ENCODE results near the gene EXOC7. TPM values are rescaled to one million over a fixed set of nuclear protein-coding genes. Genes with fewer than 3 reads are reported as not detected.

Gene EXOC7, protein sequence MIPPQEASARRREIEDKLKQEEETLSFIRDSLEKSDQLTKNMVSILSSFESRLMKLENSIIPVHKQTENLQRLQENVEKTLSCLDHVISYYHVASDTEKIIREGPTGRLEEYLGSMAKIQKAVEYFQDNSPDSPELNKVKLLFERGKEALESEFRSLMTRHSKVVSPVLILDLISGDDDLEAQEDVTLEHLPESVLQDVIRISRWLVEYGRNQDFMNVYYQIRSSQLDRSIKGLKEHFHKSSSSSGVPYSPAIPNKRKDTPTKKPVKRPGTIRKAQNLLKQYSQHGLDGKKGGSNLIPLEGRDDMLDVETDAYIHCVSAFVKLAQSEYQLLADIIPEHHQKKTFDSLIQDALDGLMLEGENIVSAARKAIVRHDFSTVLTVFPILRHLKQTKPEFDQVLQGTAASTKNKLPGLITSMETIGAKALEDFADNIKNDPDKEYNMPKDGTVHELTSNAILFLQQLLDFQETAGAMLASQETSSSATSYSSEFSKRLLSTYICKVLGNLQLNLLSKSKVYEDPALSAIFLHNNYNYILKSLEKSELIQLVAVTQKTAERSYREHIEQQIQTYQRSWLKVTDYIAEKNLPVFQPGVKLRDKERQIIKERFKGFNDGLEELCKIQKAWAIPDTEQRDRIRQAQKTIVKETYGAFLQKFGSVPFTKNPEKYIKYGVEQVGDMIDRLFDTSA
- total RNA-seq (100 to 1,000 TPM in 2 of 5 donors, 10 to 100 TPM in 3; 65.7 to 280 (median 80.3) TPM), polyA plus RNA-seq (10 to 100 TPM; 31.8 to 47.2 (median 33.2) TPM)
- long read RNA-seq, donor 1, full-length matches to known transcripts = 10 of 18 reads
- long read RNA-seq, donor 1, partial matches to known transcripts = 8 of 18 reads
- long read RNA-seq, donor 1, other reads (novel, unspliced or antisense) = 0 of 18 reads
- long read RNA-seq, donor 2, full-length matches to known transcripts = 24 of 24 reads
- long read RNA-seq, donor 2, partial matches to known transcripts = 0 of 24 reads
- long read RNA-seq, donor 2, other reads (novel, unspliced or antisense) = 0 of 24 reads
- long read RNA-seq, donor 3, full-length matches to known transcripts = 12 of 12 reads
- long read RNA-seq, donor 3, partial matches to known transcripts = 0 of 12 reads
- long read RNA-seq, donor 3, other reads (novel, unspliced or antisense) = 0 of 12 reads
- long read RNA-seq, donor 4, full-length matches to known transcripts = 1 of 1 reads
- long read RNA-seq, donor 4, partial matches to known transcripts = 0 of 1 reads
- long read RNA-seq, donor 4, other reads (novel, unspliced or antisense) = 0 of 1 reads
- long read RNA-seq, donor 5, full-length matches to known transcripts = 27 of 27 reads
- long read RNA-seq, donor 5, partial matches to known transcripts = 0 of 27 reads
- long read RNA-seq, donor 5, other reads (novel, unspliced or antisense) = 0 of 27 reads
- long read RNA-seq, donor 6, full-length matches to known transcripts = 38 of 56 reads
- long read RNA-seq, donor 6, partial matches to known transcripts = 18 of 56 reads
- long read RNA-seq, donor 6, other reads (novel, unspliced or antisense) = 0 of 56 reads
- long read RNA-seq, donor 7, full-length matches to known transcripts = 21 of 21 reads
- long read RNA-seq, donor 7, partial matches to known transcripts = 0 of 21 reads
- long read RNA-seq, donor 7, other reads (novel, unspliced or antisense) = 0 of 21 reads
- long read RNA-seq, donor 8, full-length matches to known transcripts = 24 of 29 reads
- long read RNA-seq, donor 8, partial matches to known transcripts = 5 of 29 reads
- long read RNA-seq, donor 8, other reads (novel, unspliced or antisense) = 0 of 29 reads
- long read RNA-seq, donor 9, full-length matches to known transcripts = 16 of 16 reads
- long read RNA-seq, donor 9, partial matches to known transcripts = 0 of 16 reads
- long read RNA-seq, donor 9, other reads (novel, unspliced or antisense) = 0 of 16 reads
- long read RNA-seq, donor 10, full-length matches to known transcripts = 7 of 7 reads
- long read RNA-seq, donor 10, partial matches to known transcripts = 0 of 7 reads
- long read RNA-seq, donor 10, other reads (novel, unspliced or antisense) = 0 of 7 reads

DNA sequence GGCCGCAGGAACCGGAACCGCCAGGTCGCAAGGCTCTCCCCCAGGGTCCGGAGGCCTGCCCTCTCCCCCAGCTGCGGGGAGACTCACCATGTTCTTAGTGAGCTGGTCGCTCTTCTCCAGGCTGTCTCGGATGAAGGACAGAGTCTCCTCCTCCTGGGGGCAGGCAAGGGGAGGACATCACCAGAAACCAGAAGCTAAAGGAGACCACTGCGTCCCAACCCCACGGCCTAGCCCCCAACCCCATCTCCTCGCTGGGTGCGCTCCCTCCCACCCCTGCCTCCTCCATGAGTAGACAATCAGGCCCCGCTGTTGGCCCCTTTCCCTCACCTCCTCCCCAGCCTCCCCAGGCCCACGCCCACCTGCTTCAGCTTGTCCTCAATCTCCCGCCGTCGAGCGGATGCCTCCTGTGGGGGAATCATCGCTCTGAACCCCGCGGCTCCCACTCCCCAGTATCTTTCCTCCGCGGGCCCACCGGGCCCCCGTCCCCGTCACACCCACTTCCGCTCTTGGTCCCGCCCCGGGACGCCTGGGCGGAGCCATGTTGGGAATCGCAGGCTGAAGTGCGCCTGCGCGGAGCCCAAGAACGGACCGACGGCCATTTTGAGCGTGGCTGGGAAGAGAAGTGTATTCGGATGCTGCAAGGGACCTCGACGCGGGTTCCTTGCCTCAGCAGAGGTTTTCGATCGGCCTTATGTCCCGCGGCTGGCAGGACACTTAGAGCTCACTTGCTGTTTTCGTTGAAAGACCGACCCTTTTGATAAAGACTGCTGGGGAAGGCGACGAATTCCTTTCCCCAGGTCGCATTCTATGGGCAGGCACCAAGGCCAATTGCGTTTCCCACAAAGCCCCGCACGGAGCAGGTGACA is at the start of gene EXOC7:
EXOC7 (minus strand) TSS at position 514 of the 866 bp plus-strand sequence; CDS start at position 419, 95 bp downstream.
- Histone ChIP-seq H3K4me1 (peaks cover 16 to 48% (median 36%) of the 10 kb centered on the region in 4 donors), H3K36me3 (peaks cover 26 to 35% (median 33%) of the 10 kb centered on the region in 4 donors), H3K27me3 (no peaks in the 10 kb centered on the region), H3K27ac (peak within 1 kb of the TSS; percentile 69 to 86 (median 82)), H3K9me3 (no peaks in the 10 kb centered on the region), H3K4me3 (peak within 1 kb of the TSS; percentile 91 to 94 (median 91))
- peak; percentile 79 to 92 (median 86) for TF ChIP-seq POLR2AphosphoS5 (IDR thresholded peaks at IDR 0.05)
- TF ChIP-seq, protein P1, sequence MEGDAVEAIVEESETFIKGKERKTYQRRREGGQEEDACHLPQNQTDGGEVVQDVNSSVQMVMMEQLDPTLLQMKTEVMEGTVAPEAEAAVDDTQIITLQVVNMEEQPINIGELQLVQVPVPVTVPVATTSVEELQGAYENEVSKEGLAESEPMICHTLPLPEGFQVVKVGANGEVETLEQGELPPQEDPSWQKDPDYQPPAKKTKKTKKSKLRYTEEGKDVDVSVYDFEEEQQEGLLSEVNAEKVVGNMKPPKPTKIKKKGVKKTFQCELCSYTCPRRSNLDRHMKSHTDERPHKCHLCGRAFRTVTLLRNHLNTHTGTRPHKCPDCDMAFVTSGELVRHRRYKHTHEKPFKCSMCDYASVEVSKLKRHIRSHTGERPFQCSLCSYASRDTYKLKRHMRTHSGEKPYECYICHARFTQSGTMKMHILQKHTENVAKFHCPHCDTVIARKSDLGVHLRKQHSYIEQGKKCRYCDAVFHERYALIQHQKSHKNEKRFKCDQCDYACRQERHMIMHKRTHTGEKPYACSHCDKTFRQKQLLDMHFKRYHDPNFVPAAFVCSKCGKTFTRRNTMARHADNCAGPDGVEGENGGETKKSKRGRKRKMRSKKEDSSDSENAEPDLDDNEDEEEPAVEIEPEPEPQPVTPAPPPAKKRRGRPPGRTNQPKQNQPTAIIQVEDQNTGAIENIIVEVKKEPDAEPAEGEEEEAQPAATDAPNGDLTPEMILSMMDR (IDR thresholded peaks at IDR 0.05) = no peak
- DNase-seq = peak; percentile 94 to 98
- WGBS, 5 donors = 3 to 9% (median 4%) methylated on average over 31 to 55 of the region's 55 CpGs
- intact Hi-C loops (cut with DNase I; ENCODE audit: low total_unique reads) = no loop called here

DNA sequence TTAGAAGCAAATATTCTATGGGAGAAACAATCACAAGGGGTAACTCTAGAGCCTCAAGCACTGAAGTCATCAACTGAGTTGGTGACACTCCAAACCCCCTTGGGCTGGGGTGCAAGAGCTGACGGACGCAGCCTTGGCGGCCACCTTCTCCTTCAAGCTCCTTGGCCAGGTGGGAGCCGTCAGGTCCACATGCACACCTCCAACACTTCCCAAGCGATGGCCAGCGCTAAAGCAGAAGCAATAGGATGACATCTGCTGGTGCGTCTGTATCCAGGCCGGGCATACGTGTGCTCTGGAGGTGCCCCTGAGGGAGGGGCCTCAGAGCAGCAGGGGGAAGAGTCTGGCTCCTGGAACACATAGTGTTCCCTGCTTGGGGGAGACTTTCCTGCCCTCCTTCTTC is 49.6 kb upstream of the EXOC7 start:
- no peak for DNase-seq
- Histone ChIP-seq H3K27ac (peak overlapping the region in 1 of 5 donors; percentile 16), H3K27me3 (no peaks in the 10 kb centered on the region), H3K9me3 (no peaks in the 10 kb centered on the region), H3K4me3 (no peak overlapping the region), H3K36me3 (peaks cover 0 to 7% (median 0%) of the 10 kb centered on the region in 4 donors), H3K4me1 (peaks cover 0 to 22% (median 10%) of the 10 kb centered on the region in 4 donors)
- WGBS, 5 donors = 83 to 92% (median 85%) methylated on average over 9 of the region's 9 CpGs
- TF ChIP-seq, protein P1 (IDR thresholded peaks at IDR 0.05) = no peak
- no peak for TF ChIP-seq EP300 (IDR thresholded peaks at IDR 0.05)
- TF ChIP-seq POLR2AphosphoS5 (IDR thresholded peaks at IDR 0.05) = no peak
- no peak for TF ChIP-seq POLR2A (IDR thresholded peaks at IDR 0.05)
- intact Hi-C loops (cut with DNase I; ENCODE audit: low total_unique reads) = no loop called here

DNA sequence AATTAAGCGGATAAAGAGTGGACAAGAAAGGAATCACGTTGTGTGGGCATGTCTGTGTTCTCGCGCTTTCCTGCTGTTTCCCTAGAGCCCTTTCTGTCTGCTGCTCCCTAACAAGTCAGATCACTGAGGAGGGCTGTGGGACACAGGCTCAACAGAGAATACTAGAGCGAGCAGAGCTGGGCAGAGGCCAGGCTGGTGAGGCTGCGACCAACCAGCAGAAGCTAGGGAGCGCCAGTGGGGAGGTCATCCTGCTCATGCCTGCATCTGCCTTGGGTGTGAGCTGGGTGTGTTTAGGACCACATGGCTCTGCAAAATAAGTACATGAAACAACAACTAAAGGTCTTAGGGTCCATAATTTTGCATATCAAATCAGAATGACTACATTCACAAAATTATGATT is 49.0 kb upstream of the EXOC7 start:
- TF ChIP-seq POLR2AphosphoS5 (IDR thresholded peaks at IDR 0.05) (no peak), EP300 (IDR thresholded peaks at IDR 0.05) (no peak), POLR2A (IDR thresholded peaks at IDR 0.05) (no peak)
- TF ChIP-seq, protein P1 (IDR thresholded peaks at IDR 0.05) = no peak
- DNase-seq = no peak
- Histone ChIP-seq H3K27me3 (no peaks in the 10 kb centered on the region), H3K4me3 (no peak overlapping the region), H3K27ac (peak overlapping the region in 1 of 5 donors; percentile 76), H3K9me3 (no peaks in the 10 kb centered on the region), H3K36me3 (peaks cover 0 to under 1% (median 0%) of the 10 kb centered on the region in 4 donors), H3K4me1 (peaks cover 0 to 25% (median 10%) of the 10 kb centered on the region in 4 donors)
- 87 to 90% (median 88%) methylated on average over 7 of the region's 7 CpGs for WGBS, 5 donors
- intact Hi-C loops (cut with DNase I; ENCODE audit: low total_unique reads) = no loop called here
